ENCODE measurements around the gene FBXL15. TPM values are rescaled to one million over a fixed set of nuclear protein-coding genes. Genes with fewer than 3 reads are reported as not detected.

Gene FBXL15, protein sequence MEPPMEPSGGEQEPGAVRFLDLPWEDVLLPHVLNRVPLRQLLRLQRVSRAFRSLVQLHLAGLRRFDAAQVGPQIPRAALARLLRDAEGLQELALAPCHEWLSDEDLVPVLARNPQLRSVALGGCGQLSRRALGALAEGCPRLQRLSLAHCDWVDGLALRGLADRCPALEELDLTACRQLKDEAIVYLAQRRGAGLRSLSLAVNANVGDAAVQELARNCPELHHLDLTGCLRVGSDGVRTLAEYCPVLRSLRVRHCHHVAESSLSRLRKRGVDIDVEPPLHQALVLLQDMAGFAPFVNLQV
- 10 to 100 TPM; 19.5 to 45.9 (median 29.0) TPM for total RNA-seq

DNA sequence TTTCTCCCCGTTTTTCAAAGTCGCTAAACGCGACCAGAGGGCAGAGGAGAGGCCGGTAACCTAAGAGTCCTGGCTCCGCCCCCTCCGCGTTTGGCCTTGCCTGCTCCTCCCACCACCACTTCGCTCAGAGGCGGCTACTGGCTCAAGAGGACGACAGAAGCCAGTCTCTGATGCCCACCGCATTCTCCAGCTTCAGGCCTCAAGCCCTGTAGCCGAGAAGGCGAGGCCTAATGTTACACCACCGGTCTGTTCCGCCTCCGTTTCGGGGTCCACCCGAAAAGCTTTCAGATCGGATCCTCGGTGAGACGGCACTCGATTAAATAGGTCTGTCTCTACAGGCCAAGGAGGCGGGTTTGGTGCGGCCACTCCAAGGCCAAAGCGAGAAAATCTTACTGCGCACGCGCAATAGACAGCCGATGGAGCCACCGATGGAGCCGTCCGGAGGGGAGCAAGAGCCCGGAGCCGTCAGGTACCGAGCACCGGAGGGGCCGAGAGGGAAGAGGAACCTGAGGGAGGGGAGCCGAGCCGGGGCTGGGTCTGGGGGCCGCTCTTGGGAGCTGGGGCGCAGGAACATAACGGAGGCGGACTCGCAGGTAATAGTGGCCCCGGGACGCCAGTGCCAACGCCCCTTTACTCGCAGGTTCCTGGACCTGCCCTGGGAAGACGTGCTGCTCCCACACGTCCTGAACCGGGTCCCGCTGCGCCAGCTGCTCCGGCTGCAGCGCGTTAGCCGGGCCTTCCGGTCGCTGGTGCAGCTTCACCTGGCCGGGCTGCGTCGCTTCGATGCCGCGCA lies at the start of gene FBXL15:
Gene FBXL15 (plus strand): TSS at position 123 of the 793 bp plus-strand sequence. CDS start 294 bp downstream, at position 417.
- Histone ChIP-seq H3K4me1 (peaks cover 32 to 46% (median 44%) of the 10 kb centered on the region in 4 donors), H3K9me3 (no peaks in the 10 kb centered on the region), H3K4me3 (peak within 1 kb of the TSS; percentile 71 to 86 (median 83)), H3K36me3 (peaks cover 6 to 24% (median 19%) of the 10 kb centered on the region in 4 donors), H3K27me3 (peaks cover 0 to 31% (median 7%) of the 10 kb centered on the region in 4 donors), H3K27ac (replicated peaks in 1 of 4) (peak within 1 kb of the TSS; percentile 84 to 91 (median 90))
- peak in 1 of 3 experiments; percentile 42 for TF ChIP-seq CTCF (IDR thresholded peaks at IDR 0.05)
- no peak for TF ChIP-seq EP300 (IDR thresholded peaks at IDR 0.05)
- TF ChIP-seq POLR2A (IDR thresholded peaks at IDR 0.05; ENCODE audit: low read depth): no peak
- TF ChIP-seq POLR2AphosphoS5 (IDR thresholded peaks at IDR 0.05): peak; percentile 75 to 92
- 0% methylated on average over 35 of the region's 66 CpGs for WGBS
- peak; percentile 99 for DNase-seq (ENCODE audit: extremely low spot score)
- intact Hi-C loops (cut with DNase I): no loop called here

DNA sequence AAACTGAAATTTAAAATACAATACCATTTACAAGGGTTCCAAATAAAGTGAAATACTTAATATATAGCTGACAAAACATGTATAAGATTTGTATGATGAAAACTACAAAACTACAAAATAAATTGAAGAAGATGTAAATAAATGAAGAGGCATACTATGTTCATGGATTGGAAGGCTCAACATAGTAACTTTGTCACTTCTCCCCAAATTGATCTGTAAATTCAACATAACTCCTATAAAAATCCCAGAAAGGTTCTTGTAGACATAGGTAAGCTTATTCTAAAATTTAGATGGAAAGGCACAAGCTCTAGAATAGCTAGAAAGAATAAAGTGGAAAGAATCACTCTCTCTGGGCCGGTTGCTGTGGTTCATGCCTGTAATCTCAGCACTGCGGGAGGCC lies 49.3 kb upstream of the FBXL15 start:
- intact Hi-C loops (cut with DNase I): no loop called here
- no peak overlapping the region for H3K27ac ChIP-seq (replicated peaks in 1 of 4)
- no peak for DNase-seq (ENCODE audit: extremely low spot score)
- peaks cover 87 to 100% (median 95%) of the 10 kb centered on the region in 4 donors for H3K36me3 ChIP-seq
- no peaks in the 10 kb centered on the region for H3K27me3 ChIP-seq
- 100% methylated on average over 2 of the region's 2 CpGs for WGBS
- TF ChIP-seq EP300 (IDR thresholded peaks at IDR 0.05): no peak
- TF ChIP-seq POLR2AphosphoS5 (IDR thresholded peaks at IDR 0.05): no peak
- TF ChIP-seq CTCF (IDR thresholded peaks at IDR 0.05): no peak
- TF ChIP-seq POLR2A (IDR thresholded peaks at IDR 0.05; ENCODE audit: low read depth): no peak
- no peaks in the 10 kb centered on the region for H3K4me1 ChIP-seq
- no peaks in the 10 kb centered on the region for H3K9me3 ChIP-seq
- H3K4me3 ChIP-seq: no peak overlapping the region

- peaks cover 89 to 100% (median 95%) of the 10 kb centered on the region in 4 donors for H3K36me3 ChIP-seq
Measured at GRCh38 chr10:102375250-102375649, 45.4 kb upstream of the FBXL15 start.

DNA sequence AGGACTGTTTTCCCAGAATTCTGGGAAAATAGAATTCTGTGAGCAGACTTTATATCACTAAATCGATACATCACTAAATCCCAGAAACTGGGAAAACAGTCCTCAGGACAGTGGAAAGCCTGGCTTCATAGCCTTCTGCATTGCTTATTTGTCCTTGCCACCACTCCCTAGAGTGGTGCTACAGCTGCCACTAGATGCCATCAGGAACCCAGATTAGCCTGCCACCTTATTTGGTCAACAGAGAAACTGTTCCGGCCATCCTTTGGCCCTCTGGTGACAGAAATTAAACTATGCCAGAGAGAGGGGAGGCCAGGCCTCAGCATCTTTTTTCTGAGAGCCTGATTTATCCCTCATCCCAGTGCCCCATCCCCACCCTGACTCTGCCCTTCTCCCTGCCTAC lies 44.8 kb upstream of the FBXL15 start:
- Histone ChIP-seq H3K4me1 (no peaks in the 10 kb centered on the region), H3K4me3 (no peak overlapping the region), H3K9me3 (no peaks in the 10 kb centered on the region), H3K27me3 (no peaks in the 10 kb centered on the region), H3K27ac (replicated peaks in 1 of 4) (no peak overlapping the region), H3K36me3 (peaks cover 89 to 100% (median 95%) of the 10 kb centered on the region in 4 donors)
- no peak for TF ChIP-seq EP300 (IDR thresholded peaks at IDR 0.05)
- TF ChIP-seq POLR2AphosphoS5 (IDR thresholded peaks at IDR 0.05): no peak
- no peak for TF ChIP-seq CTCF (IDR thresholded peaks at IDR 0.05)
- TF ChIP-seq POLR2A (IDR thresholded peaks at IDR 0.05; ENCODE audit: low read depth): no peak
- 83% methylated on average over 2 of the region's 2 CpGs for WGBS
- intact Hi-C loops (cut with DNase I): no loop called here
- no peak for DNase-seq (ENCODE audit: extremely low spot score)

More at GRCh38 chr10:102375250-102375649, 45.4 kb upstream of the FBXL15 start:
- no peaks in the 10 kb centered on the region for H3K27me3 ChIP-seq
- H3K9me3 ChIP-seq: no peaks in the 10 kb centered on the region
- H3K4me1 ChIP-seq: no peaks in the 10 kb centered on the region
- H3K4me3 ChIP-seq: no peak overlapping the region
- intact Hi-C loops (cut with DNase I): no loop called here
- H3K27ac ChIP-seq (replicated peaks in 1 of 4): no peak overlapping the region
- 85% methylated on average over 6 of the region's 7 CpGs for WGBS
- peak in 1 of 3 experiments; percentile 3 for TF ChIP-seq CTCF (IDR thresholded peaks at IDR 0.05)
- no peak for TF ChIP-seq POLR2A (IDR thresholded peaks at IDR 0.05; ENCODE audit: low read depth)
- no peak for TF ChIP-seq EP300 (IDR thresholded peaks at IDR 0.05)
- TF ChIP-seq POLR2AphosphoS5 (IDR thresholded peaks at IDR 0.05): no peak
- no peak for DNase-seq (ENCODE audit: extremely low spot score)

All from esophagus muscularis mucosa (tissue), 4 donors.